Measurements from ENCODE around the gene CDKN2B-AS1.

CDKN2B-AS1 gene

GRCh38 chr9:22165144-22165543, 170.6 kb downstream of the CDKN2B-AS1 start:
- DNase-seq = no peak

- no peak for DNase-seq
These were observed 174.7 kb downstream of the CDKN2B-AS1 start for GRCh38 chr9:22169243-22169642.

DNA sequence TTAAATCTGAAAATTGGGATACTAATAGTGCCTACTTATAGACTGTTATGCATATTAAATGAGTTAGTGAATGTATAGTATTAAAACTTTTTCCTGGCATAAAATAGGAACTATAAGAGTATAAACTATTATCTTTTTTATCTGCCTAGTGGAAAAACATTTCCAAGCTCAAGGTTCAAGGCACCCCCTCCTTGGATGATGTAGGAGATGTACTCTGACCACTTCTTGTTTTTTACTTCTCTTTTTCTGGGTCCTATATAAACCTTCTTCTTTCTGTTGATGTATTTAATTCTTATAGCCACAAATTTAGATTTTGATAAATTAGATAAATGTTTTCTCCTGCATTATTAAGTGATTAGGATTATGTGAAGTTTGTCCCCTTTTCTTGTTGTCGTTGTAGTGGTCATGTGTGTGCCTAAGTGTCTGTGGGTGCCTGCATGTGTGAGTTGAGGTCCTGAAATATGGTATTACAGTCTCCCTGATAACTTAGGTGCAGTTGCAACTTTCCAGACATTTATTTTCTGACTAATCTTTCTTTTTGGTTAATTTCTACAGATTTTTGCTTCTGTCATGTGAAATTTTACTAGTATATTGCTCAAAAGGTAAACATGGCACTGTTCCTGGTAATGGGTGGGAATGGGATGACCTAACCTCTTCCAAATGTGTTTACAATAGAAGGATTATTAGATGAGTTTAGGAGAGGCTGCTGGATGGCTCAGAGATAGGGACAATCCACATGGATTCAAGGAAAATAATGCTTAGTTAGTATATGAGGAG, 175.3 kb downstream of the CDKN2B-AS1 start:
- DNase-seq = no peak

All from NCI-H146 (cell line).